Measurements from ENCODE around the gene FERMT2.

The FERMT2 gene

DNA sequence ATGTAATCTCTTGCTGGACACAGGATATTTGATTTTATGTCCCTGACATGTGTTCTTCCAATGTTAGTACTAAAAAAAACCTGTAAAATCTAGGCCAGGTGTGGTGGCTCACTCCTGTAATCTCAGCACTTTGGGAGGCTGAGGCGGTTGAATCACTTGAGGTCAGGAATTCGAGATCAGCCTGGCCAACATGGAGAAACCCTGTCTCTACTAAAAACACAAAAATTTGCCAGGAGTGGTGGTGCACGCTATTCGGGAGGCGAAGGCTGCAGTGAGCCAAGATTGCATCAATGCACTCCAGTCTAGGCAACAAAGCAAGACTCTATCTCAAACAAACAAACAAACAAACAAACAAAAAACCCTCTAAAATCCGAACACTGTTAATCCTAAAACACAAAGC is 68.0 kb downstream of the FERMT2 start:
- no peaks in the 10 kb centered on the region for H3K79me2 ChIP-seq
- no peaks in the 10 kb centered on the region for H3K4me1 ChIP-seq
- H2AFZ ChIP-seq, result no peak overlapping the region
- no peak overlapping the region for H3K9ac ChIP-seq
- TF ChIP-seq, protein P1, sequence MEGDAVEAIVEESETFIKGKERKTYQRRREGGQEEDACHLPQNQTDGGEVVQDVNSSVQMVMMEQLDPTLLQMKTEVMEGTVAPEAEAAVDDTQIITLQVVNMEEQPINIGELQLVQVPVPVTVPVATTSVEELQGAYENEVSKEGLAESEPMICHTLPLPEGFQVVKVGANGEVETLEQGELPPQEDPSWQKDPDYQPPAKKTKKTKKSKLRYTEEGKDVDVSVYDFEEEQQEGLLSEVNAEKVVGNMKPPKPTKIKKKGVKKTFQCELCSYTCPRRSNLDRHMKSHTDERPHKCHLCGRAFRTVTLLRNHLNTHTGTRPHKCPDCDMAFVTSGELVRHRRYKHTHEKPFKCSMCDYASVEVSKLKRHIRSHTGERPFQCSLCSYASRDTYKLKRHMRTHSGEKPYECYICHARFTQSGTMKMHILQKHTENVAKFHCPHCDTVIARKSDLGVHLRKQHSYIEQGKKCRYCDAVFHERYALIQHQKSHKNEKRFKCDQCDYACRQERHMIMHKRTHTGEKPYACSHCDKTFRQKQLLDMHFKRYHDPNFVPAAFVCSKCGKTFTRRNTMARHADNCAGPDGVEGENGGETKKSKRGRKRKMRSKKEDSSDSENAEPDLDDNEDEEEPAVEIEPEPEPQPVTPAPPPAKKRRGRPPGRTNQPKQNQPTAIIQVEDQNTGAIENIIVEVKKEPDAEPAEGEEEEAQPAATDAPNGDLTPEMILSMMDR (IDR thresholded peaks at IDR 0.05), result no peak
- no peak overlapping the region for H3K4me3 ChIP-seq (ENCODE audit: low read depth, low read length)
- H3K27ac ChIP-seq, result no peak overlapping the region
- no peak overlapping the region for H3K4me2 ChIP-seq (ENCODE audit: low read length)
- H3K36me3 ChIP-seq (ENCODE audit: control insufficient read depth, insufficient read depth, low read length), result no peaks in the 10 kb centered on the region
- H3K9me3 ChIP-seq (ENCODE audit: control insufficient read depth, low read length), result no peaks in the 10 kb centered on the region
- no peaks in the 10 kb centered on the region for H3K27me3 ChIP-seq (ENCODE audit: control insufficient read depth, insufficient read depth, low read length)

DNA sequence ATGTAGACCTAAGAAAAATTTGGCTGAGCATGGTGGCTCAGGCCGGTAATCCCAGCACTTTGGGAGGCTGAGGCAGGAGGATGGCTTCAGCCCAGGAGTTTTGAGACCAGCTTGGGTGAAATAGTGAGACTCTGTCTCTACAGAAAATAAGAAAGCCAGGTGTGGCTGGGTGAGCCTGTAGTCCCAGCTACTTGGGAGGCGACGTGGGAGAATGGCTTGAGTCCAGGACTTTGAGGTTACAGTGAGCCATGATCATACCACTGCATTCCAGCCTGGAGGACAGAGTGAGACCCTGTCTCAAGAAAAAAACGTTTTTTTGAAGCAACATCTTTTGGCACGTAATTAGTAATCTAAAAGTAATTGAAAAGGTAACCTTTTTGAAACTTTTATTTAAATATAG is 70.9 kb downstream of the FERMT2 start:
- Histone ChIP-seq H3K27me3 (ENCODE audit: control insufficient read depth, insufficient read depth, low read length) (no peaks in the 10 kb centered on the region), H3K4me3 (ENCODE audit: low read depth, low read length) (no peak overlapping the region), H3K4me1 (no peaks in the 10 kb centered on the region), H3K4me2 (ENCODE audit: low read length) (no peak overlapping the region), H3K79me2 (no peaks in the 10 kb centered on the region), H3K9ac (no peak overlapping the region), H3K27ac (no peak overlapping the region), H3K9me3 (ENCODE audit: control insufficient read depth, low read length) (no peaks in the 10 kb centered on the region), H3K36me3 (ENCODE audit: control insufficient read depth, insufficient read depth, low read length) (no peaks in the 10 kb centered on the region), H2AFZ (no peak overlapping the region)
- TF ChIP-seq, protein P1 (IDR thresholded peaks at IDR 0.05), result no peak

DNA sequence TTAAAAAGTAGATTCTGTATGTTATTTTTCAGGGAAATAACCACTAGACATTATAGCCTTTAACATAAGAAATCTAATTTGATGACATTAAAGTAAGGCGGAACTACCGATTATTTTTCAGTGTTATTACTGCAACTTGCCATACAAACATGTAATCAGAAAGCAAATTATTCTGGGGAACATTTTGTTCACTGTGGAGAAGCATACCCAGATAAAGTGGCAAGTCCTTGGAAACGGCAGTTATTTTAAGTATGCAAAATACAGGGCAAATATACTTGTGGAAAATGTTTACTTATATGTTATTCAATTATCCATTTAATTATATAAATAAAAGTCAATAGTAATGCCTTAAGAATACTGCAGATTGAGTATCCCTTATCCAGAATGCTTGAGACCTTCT is 71.9 kb downstream of the FERMT2 start:
- Histone ChIP-seq H3K79me2 (no peaks in the 10 kb centered on the region), H3K9ac (no peak overlapping the region), H3K36me3 (ENCODE audit: control insufficient read depth, insufficient read depth, low read length) (no peaks in the 10 kb centered on the region), H2AFZ (no peak overlapping the region), H3K4me3 (ENCODE audit: low read depth, low read length) (no peak overlapping the region), H3K27me3 (ENCODE audit: control insufficient read depth, insufficient read depth, low read length) (no peaks in the 10 kb centered on the region), H3K4me1 (no peaks in the 10 kb centered on the region), H3K4me2 (ENCODE audit: low read length) (no peak overlapping the region), H3K27ac (no peak overlapping the region), H3K9me3 (ENCODE audit: control insufficient read depth, low read length) (no peaks in the 10 kb centered on the region)
- TF ChIP-seq, protein P1 (IDR thresholded peaks at IDR 0.05), result no peak

DNA sequence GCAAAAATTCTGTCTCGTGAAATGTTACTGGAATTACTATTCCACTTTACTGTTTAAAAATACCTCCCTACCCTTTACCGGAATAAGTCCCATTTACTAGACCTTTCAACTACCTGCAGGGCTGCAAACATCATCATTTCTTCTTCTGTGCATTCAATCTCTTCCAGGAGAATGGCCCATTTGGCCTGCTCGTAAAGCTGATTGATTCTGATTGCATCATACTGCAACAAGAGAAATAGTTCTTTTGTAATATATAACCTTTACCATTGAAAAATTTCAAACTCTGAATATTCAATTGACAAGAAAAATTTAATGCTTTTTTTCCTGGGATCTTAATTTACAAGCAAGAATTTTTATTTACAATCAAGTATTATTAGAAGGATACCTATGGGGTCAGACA is 72.4 kb downstream of the FERMT2 start:
- H3K79me2 ChIP-seq, result no peaks in the 10 kb centered on the region
- no peak overlapping the region for H3K27ac ChIP-seq
- H3K4me2 ChIP-seq (ENCODE audit: low read length), result no peak overlapping the region
- H3K9me3 ChIP-seq (ENCODE audit: control insufficient read depth, low read length), result no peaks in the 10 kb centered on the region
- H3K4me3 ChIP-seq (ENCODE audit: low read depth, low read length), result no peak overlapping the region
- H3K27me3 ChIP-seq (ENCODE audit: control insufficient read depth, insufficient read depth, low read length), result no peaks in the 10 kb centered on the region
- no peaks in the 10 kb centered on the region for H3K4me1 ChIP-seq
- no peak overlapping the region for H3K9ac ChIP-seq
- no peaks in the 10 kb centered on the region for H3K36me3 ChIP-seq (ENCODE audit: control insufficient read depth, insufficient read depth, low read length)
- H2AFZ ChIP-seq, result no peak overlapping the region
- TF ChIP-seq, protein P1 (IDR thresholded peaks at IDR 0.05), result no peak

DNA sequence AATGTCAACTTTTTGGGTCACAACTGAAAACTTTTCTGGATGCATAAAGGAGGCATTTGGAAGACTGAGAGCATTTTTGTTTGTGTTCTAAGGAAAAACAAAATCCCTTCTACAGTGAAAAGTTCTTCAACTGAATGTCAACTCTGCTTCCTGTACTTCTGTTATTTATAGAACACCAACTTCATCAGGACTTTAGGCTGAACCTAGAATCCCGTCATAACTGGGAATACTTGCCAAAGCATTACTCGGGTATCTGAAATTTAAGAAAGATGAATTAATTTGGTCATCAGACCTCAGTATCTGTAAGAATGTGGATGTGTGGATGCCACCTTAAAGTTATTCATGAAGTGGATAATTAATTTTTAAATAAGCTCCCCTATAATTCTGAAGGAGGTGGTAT is 73.2 kb downstream of the FERMT2 start:
- Histone ChIP-seq H3K36me3 (ENCODE audit: control insufficient read depth, insufficient read depth, low read length) (no peaks in the 10 kb centered on the region), H3K4me1 (no peaks in the 10 kb centered on the region), H3K79me2 (no peaks in the 10 kb centered on the region), H3K9me3 (ENCODE audit: control insufficient read depth, low read length) (no peaks in the 10 kb centered on the region), H3K9ac (no peak overlapping the region), H3K27me3 (ENCODE audit: control insufficient read depth, insufficient read depth, low read length) (no peaks in the 10 kb centered on the region), H2AFZ (no peak overlapping the region), H3K4me3 (ENCODE audit: low read depth, low read length) (no peak overlapping the region), H3K27ac (no peak overlapping the region), H3K4me2 (ENCODE audit: low read length) (no peak overlapping the region)
- TF ChIP-seq, protein P1 (IDR thresholded peaks at IDR 0.05), result no peak

Data from parathyroid adenoma (tissue), 2 donors.